Measurements from ENCODE around the gene DHH.
A peak's percentile ranks its signal among the peaks of the same experiment; 100 is the strongest.

GRCh38 chr12:49130151-49131050, 35.8 kb upstream of the DHH start:
- TF ChIP-seq, protein P1, sequence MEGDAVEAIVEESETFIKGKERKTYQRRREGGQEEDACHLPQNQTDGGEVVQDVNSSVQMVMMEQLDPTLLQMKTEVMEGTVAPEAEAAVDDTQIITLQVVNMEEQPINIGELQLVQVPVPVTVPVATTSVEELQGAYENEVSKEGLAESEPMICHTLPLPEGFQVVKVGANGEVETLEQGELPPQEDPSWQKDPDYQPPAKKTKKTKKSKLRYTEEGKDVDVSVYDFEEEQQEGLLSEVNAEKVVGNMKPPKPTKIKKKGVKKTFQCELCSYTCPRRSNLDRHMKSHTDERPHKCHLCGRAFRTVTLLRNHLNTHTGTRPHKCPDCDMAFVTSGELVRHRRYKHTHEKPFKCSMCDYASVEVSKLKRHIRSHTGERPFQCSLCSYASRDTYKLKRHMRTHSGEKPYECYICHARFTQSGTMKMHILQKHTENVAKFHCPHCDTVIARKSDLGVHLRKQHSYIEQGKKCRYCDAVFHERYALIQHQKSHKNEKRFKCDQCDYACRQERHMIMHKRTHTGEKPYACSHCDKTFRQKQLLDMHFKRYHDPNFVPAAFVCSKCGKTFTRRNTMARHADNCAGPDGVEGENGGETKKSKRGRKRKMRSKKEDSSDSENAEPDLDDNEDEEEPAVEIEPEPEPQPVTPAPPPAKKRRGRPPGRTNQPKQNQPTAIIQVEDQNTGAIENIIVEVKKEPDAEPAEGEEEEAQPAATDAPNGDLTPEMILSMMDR (IDR thresholded peaks at IDR 0.05; ENCODE audit: low read depth, low read length): peak; percentile 86
- TF ChIP-seq EZH2phosphoT487 (IDR thresholded peaks at IDR 0.05; ENCODE audit: low read depth): no peak
